GM21515 (cell line): Measurements from ENCODE around the gene SKI.

Source experiments
- ATAC-seq: cut with Tn5 transposase; IDR thresholded peaks from one replicate; pipeline ENCODE4 v1.9.1; 2021; ENCODE audit not compliant: unreplicated experiment

Gene SKI

GRCh38 chr1:2194319-2194897, 33.7 kb upstream of the SKI start, which contains the start of gene FAAP20:
FAAP20 (minus strand) TSS chr1:2194772; CDS start chr1:2194749, 23 bp downstream.
- peak; percentile 49 for ATAC-seq

- peak; percentile 54 for ATAC-seq
Measured at GRCh38 chr1:2194898-2195673, 33.0 kb upstream of the SKI start.

- no peak for ATAC-seq
Measured at GRCh38 chr1:2195785-2196184, 32.3 kb upstream of the SKI start.

GRCh38 chr1:2196901-2197638, 31.0 kb upstream of the SKI start:
- ATAC-seq, result no peak

- ATAC-seq, result no peak
Measured at GRCh38 chr1:2197707-2198165, 30.4 kb upstream of the SKI start.

GRCh38 chr1:2198571-2198970, 29.5 kb upstream of the SKI start:
- no peak for ATAC-seq

- ATAC-seq, result no peak
Measured at GRCh38 chr1:2199042-2199810, 28.9 kb upstream of the SKI start.

- no peak for ATAC-seq
Measured at GRCh38 chr1:2200308-2200943, 27.7 kb upstream of the SKI start.

GRCh38 chr1:2201062-2201461, 27.1 kb upstream of the SKI start:
- ATAC-seq, result no peak

- no peak for ATAC-seq
Measured at GRCh38 chr1:2202008-2202575, 26.0 kb upstream of the SKI start.

GRCh38 chr1:2202843-2203601, 25.1 kb upstream of the SKI start:
- no peak for ATAC-seq

- ATAC-seq, result no peak
Measured at GRCh38 chr1:2203671-2204414, 24.3 kb upstream of the SKI start.

- no peak for ATAC-seq
Measured at GRCh38 chr1:2204415-2205190, 23.5 kb upstream of the SKI start.

- ATAC-seq, result peak; percentile 55
Measured at GRCh38 chr1:2205191-2205952, 22.7 kb upstream of the SKI start.

- no peak for ATAC-seq
Measured at GRCh38 chr1:2206813-2207487, 21.2 kb upstream of the SKI start.

- no peak for ATAC-seq
Measured at GRCh38 chr1:2208309-2209239, 19.5 kb upstream of the SKI start.
